ENCODE data around the gene TMEM19.

GRCh38 chr12:71653137-71653536 lies 32.7 kb upstream of the TMEM19 start:
- TF ChIP-seq ZNF274 (IDR thresholded peaks at IDR 0.05; ENCODE audit: low read depth, low read length): no peak
- no peak for TF ChIP-seq YY1 (IDR thresholded peaks at IDR 0.05; ENCODE audit: insufficient read depth, insufficient read length)
- no peak for TF ChIP-seq SUZ12 (IDR thresholded peaks at IDR 0.05; ENCODE audit: extremely low read depth, insufficient read depth, insufficient read length)

Measured in NT2/D1 (cell line).